Right lobe of liver (tissue), 4 donors: ENCODE measurements around the gene ACTRT2.

ENCODE experiments used
- POLR2A ChIP-seq: fragments of 450-650 bp; IDR thresholded peaks from one replicate; pipeline ENCODE4 v1.6.1; 2017; ENCODE audit warnings: antibody characterized with exemption, mild to moderate bottlenecking
- TF ChIP-seq, protein P1 (sequence below), 4 donors: fragments of 200-600 bp in 3 of 4; fragments of 450-650 bp in 1 of 4; IDR thresholded peaks; one replicate each; pipeline versions ENCODE4 v1.5.1 to v1.8.0; 2016 to 2022; ENCODE audit warnings: antibody characterized with exemption in 4 of 4, mild to moderate bottlenecking in 2 of 4
- donor health status: DM: no; HTN: no; CAD: no.
- donor health status: DM: no; HTN: no; CAD: no.
- donor health status: DM: no; HTN: yes; CAD: no.

- TF ChIP-seq POLR2A = no peak
- TF ChIP-seq, protein P1, sequence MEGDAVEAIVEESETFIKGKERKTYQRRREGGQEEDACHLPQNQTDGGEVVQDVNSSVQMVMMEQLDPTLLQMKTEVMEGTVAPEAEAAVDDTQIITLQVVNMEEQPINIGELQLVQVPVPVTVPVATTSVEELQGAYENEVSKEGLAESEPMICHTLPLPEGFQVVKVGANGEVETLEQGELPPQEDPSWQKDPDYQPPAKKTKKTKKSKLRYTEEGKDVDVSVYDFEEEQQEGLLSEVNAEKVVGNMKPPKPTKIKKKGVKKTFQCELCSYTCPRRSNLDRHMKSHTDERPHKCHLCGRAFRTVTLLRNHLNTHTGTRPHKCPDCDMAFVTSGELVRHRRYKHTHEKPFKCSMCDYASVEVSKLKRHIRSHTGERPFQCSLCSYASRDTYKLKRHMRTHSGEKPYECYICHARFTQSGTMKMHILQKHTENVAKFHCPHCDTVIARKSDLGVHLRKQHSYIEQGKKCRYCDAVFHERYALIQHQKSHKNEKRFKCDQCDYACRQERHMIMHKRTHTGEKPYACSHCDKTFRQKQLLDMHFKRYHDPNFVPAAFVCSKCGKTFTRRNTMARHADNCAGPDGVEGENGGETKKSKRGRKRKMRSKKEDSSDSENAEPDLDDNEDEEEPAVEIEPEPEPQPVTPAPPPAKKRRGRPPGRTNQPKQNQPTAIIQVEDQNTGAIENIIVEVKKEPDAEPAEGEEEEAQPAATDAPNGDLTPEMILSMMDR (IDR thresholded peaks at IDR 0.05) = no peak
Measured at GRCh38 chr1:3054474-3054873, 33.2 kb downstream of the ACTRT2 start.
